Measurements from ENCODE around the gene MTCH1. TPM values are rescaled to one million over a fixed set of nuclear protein-coding genes. Genes with fewer than 3 reads are reported as not detected.

Gene MTCH1
- total and polyA plus RNA-seq, 10 of the 15 experiments (the other 5 are each of a cell fraction or from before 2014, with no cell fraction given) = 7.2 to 128 (median 85.2) TPM

DNA sequence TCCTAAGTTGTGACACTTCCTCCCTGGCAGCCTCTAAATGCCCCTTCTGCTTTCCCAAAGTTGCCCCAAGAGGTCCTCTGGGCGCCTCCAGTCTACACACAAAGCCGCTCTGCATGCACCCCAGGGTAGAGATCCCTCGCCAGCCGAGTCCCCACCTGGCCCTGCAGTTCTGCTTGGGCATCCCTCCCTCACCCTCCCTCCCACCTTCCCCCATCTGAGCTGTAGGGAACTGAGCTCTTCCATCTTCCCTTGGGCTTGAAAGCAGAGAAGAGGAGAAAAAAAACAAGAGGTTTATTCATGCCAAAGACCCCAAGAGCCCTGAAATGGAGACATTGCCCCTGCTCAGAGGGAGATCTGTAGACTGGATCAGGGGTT is 13.7 kb upstream of the MTCH1 start (continued):
- TF ChIP-seq, protein P1, sequence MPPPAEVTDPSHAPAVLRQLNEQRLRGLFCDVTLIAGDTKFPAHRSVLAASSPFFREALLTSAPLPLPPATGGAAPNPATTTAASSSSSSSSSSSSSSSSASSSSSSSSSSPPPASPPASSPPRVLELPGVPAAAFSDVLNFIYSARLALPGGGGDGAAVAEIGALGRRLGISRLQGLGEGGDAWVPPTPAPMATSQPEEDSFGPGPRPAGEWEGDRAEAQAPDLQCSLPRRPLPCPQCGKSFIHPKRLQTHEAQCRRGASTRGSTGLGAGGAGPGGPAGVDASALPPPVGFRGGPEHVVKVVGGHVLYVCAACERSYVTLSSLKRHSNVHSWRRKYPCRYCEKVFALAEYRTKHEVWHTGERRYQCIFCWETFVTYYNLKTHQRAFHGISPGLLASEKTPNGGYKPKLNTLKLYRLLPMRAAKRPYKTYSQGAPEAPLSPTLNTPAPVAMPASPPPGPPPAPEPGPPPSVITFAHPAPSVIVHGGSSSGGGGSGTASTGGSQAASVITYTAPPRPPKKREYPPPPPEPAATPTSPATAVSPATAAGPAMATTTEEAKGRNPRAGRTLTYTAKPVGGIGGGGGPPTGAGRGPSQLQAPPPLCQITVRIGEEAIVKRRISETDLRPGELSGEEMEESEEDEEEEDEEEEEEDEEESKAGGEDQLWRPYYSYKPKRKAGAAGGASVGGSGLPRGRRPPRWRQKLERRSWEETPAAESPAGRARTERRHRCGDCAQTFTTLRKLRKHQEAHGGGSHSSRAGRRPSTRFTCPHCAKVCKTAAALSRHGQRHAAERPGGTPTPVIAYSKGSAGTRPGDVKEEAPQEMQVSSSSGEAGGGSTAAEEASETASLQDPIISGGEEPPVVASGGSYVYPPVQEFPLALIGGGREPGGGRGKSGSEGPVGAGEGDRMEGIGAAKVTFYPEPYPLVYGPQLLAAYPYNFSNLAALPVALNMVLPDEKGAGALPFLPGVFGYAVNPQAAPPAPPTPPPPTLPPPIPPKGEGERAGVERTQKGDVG (CRISPR knock-in tag; IDR thresholded peaks at IDR 0.05) = no peak
- TF ChIP-seq BCL11A (IDR thresholded peaks at IDR 0.05; ENCODE audit: low read depth, low read length) (no peak), ZNF384 (IDR thresholded peaks at IDR 0.05; ENCODE audit: borderline replicate concordance, low read depth, low read length) (no peak), NFIC (IDR thresholded peaks at IDR 0.05; ENCODE audit: low read depth, low read length) (no peak), NR2C2 (IDR thresholded peaks at IDR 0.05; ENCODE audit: borderline replicate concordance, control insufficient read depth, insufficient read length, low read depth) (no peak), SMC3 (IDR thresholded peaks at IDR 0.05; ENCODE audit: borderline replicate concordance, low read length) (no peak), TCF3 (IDR thresholded peaks at IDR 0.05; ENCODE audit: borderline replicate concordance, insufficient read depth, low read depth, low read length) (no peak), RAD51 (IDR thresholded peaks at IDR 0.05) (no peak)
- TF ChIP-seq, protein P2, sequence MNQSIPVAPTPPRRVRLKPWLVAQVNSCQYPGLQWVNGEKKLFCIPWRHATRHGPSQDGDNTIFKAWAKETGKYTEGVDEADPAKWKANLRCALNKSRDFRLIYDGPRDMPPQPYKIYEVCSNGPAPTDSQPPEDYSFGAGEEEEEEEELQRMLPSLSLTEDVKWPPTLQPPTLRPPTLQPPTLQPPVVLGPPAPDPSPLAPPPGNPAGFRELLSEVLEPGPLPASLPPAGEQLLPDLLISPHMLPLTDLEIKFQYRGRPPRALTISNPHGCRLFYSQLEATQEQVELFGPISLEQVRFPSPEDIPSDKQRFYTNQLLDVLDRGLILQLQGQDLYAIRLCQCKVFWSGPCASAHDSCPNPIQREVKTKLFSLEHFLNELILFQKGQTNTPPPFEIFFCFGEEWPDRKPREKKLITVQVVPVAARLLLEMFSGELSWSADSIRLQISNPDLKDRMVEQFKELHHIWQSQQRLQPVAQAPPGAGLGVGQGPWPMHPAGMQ (IDR thresholded peaks at IDR 0.05; ENCODE audit: borderline replicate concordance) = no peak
